MV-4-11 (cell line): ENCODE measurements around the gene DONSON.

Source experiments
- DNase-seq: peaks from one replicate; lab custom pipeline; 2025; lab: John Stamatoyannopoulos, UW

The DONSON gene

GRCh38 chr21:33562389-33562788 is 26.1 kb downstream of the DONSON start:
- DNase-seq = no peak

- DNase-seq = no peak
Measured at GRCh38 chr21:33561373-33561772, 27.1 kb downstream of the DONSON start.

GRCh38 chr21:33560965-33561364 is 27.5 kb downstream of the DONSON start:
- DNase-seq = no peak

GRCh38 chr21:33559813-33560212 is 28.7 kb downstream of the DONSON start:
- DNase-seq = no peak

GRCh38 chr21:33558777-33559421 is 29.6 kb downstream of the DONSON start:
- DNase-seq = no peak

- DNase-seq = no peak
Measured at GRCh38 chr21:33557447-33557846, 31.0 kb downstream of the DONSON start.

- no peak for DNase-seq
Measured at GRCh38 chr21:33554982-33555344, 33.5 kb downstream of the DONSON start.

GRCh38 chr21:33554236-33554981 is 34.1 kb downstream of the DONSON start:
- DNase-seq = no peak

GRCh38 chr21:33552999-33553598 is 35.4 kb downstream of the DONSON start:
- DNase-seq = no peak

- DNase-seq = no peak
Measured at GRCh38 chr21:33552093-33552998, 36.1 kb downstream of the DONSON start.

- DNase-seq = no peak
Measured at GRCh38 chr21:33551664-33552063, 36.8 kb downstream of the DONSON start.

- DNase-seq = no peak
Measured at GRCh38 chr21:33550772-33551660, 37.5 kb downstream of the DONSON start.

- no peak for DNase-seq
Measured at GRCh38 chr21:33549848-33550771, 38.4 kb downstream of the DONSON start.

- DNase-seq = peak; percentile 24
Measured at GRCh38 chr21:33546086-33546485, 42.4 kb downstream of the DONSON start.

- no peak for DNase-seq
Measured at GRCh38 chr21:33544451-33545195, 43.9 kb downstream of the DONSON start.

- DNase-seq = no peak
Measured at GRCh38 chr21:33543505-33544129, 44.9 kb downstream of the DONSON start.

GRCh38 chr21:33542640-33543504 is 45.6 kb downstream of the DONSON start, which contains the start of gene SON:
SON (plus strand) TSS chr21:33543038; CDS start chr21:33543093, 55 bp downstream.
- peak; percentile 98 for DNase-seq
